ENCODE results near the gene NPC1L1.
A peak's percentile ranks its signal among the peaks of the same experiment; 100 is the strongest.
"Not testable (repeated sequence)": the region's sequence is repeated elsewhere in the genome, so short reads cannot be mapped to it uniquely, and the experiment has no call there.

The NPC1L1 gene

DNA sequence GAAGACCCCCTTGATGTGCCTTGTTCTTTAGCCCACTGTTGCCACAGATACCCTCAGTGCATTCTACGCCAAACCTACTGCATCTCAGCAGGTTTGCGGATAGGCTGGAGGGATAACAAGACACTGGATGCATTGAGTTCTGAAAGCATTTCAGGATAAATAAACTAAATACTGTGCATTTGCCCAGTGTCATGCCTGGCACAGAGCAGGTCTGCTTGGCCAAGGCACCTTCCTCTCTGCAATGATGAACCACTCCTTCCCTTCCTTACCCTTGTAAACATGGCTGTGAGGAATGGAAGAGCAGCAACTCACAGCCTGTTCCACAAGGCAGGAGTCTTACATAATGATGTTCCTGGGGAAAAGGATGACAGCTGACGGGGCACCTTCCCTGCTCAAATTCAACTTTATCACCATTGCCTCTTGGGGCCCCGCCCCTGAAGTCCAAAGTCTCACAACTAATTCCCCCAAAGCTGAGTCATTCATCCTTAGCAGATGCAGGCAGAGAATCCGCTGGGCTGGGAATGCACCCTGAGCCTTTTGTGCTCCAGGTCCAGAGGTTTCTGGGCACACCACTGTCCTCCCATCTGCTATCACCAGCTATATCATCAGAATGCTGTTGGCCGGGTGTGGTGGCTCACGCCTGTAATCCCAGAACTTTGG is 21.0 kb upstream of the NPC1L1 start:
- Histone ChIP-seq H3K36me3 (ENCODE audit: insufficient read depth, low read length) (peaks cover 25% of the 10 kb centered on the region), H3K9ac (ENCODE audit: low read depth, low read length) (no peak overlapping the region), H3K4me1 (ENCODE audit: control insufficient read depth, insufficient read depth, low read length) (peaks cover 10% of the 10 kb centered on the region), H3K27me3 (ENCODE audit: control insufficient read depth, insufficient read depth, low read length) (peaks cover 4% of the 10 kb centered on the region), H3K4me2 (ENCODE audit: low read length) (no peak overlapping the region), H3K9me3 (replicated peaks; ENCODE audit: low read length) (no peaks in the 10 kb centered on the region), H3K4me3 (ENCODE audit: low read length) (no peak overlapping the region)

DNA sequence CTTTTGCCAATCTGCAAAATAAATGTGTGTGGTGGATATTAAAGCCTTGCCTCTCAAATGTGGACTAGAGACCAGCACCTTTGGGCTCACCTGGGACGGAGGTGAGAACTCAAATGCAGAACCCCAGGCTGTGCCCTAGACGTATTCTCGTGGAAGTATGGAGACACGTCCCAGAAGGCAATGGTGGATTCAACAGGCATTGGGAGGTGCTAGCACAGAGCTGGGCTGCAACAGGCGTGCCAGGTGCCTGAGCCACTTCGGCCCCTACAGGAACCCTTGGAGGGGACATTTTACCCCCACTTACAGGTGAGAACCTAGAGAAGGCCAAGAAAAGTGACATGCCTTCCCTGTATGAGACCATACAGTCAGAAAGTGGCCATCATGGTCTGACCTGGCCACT is 20.4 kb upstream of the NPC1L1 start:
- Histone ChIP-seq H3K4me3 (ENCODE audit: low read length) (no peak overlapping the region), H3K9me3 (replicated peaks; ENCODE audit: low read length) (no peaks in the 10 kb centered on the region), H3K36me3 (ENCODE audit: insufficient read depth, low read length) (peaks cover 20% of the 10 kb centered on the region), H3K27me3 (ENCODE audit: control insufficient read depth, insufficient read depth, low read length) (peaks cover 4% of the 10 kb centered on the region), H3K4me2 (ENCODE audit: low read length) (no peak overlapping the region), H3K4me1 (ENCODE audit: control insufficient read depth, insufficient read depth, low read length) (peaks cover 10% of the 10 kb centered on the region), H3K9ac (ENCODE audit: low read depth, low read length) (no peak overlapping the region)

DNA sequence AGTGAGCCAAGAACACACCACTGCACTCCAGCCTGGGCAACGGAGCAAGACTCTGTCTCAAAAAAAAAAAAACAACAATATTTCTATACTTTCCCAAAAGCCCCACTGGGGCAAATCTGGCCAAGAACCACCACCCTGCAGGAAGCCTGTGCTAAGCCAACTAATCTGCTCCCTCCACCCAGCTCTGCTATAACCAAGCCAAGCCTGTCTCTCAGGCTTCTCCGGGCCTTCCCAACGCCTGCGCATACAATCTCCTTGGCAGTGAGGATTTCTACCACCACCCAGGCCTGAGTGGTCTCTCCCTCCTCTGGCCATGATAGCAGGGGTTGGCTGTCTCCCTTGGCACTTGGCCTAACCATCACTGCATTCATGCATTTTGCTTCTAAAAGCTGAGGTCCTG is 18.4 kb upstream of the NPC1L1 start:
- Histone ChIP-seq H3K9ac (ENCODE audit: low read depth, low read length) (no peak overlapping the region), H3K4me3 (ENCODE audit: low read length) (no peak overlapping the region), H3K4me1 (ENCODE audit: control insufficient read depth, insufficient read depth, low read length) (peaks cover 10% of the 10 kb centered on the region), H3K36me3 (ENCODE audit: insufficient read depth, low read length) (peaks cover 5% of the 10 kb centered on the region), H3K9me3 (replicated peaks; ENCODE audit: low read length) (no peaks in the 10 kb centered on the region), H3K4me2 (ENCODE audit: low read length) (no peak overlapping the region), H3K27me3 (ENCODE audit: control insufficient read depth, insufficient read depth, low read length) (peaks cover 4% of the 10 kb centered on the region)

DNA sequence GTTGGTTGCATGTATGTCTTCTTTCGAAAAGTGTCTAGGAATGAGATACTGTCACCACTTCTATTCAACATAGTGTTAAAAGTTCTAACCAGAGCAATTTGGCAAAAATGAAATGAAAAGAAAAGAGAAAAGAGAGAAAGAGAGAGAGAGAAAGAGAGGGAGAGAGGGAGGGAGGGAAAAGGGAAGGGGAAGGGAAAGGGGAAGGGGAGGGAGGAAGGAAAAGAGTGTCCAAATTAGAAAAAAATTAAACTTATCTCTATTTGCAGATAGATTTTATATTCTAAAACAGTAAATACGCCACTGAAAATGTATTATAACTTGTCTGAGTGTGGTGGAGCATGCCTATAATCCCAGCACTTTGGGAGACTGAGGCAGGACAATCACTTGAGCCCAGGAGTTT is 16.4 kb upstream of the NPC1L1 start:
- Histone ChIP-seq H3K4me2 (ENCODE audit: low read length) (no peak overlapping the region), H3K9me3 (replicated peaks; ENCODE audit: low read length) (no peaks in the 10 kb centered on the region), H3K4me3 (ENCODE audit: low read length) (no peak overlapping the region), H3K4me1 (ENCODE audit: control insufficient read depth, insufficient read depth, low read length) (peaks cover 6% of the 10 kb centered on the region), H3K27me3 (ENCODE audit: control insufficient read depth, insufficient read depth, low read length) (peaks cover 4% of the 10 kb centered on the region), H3K36me3 (ENCODE audit: insufficient read depth, low read length) (no peaks in the 10 kb centered on the region), H3K9ac (ENCODE audit: low read depth, low read length) (no peak overlapping the region)

DNA sequence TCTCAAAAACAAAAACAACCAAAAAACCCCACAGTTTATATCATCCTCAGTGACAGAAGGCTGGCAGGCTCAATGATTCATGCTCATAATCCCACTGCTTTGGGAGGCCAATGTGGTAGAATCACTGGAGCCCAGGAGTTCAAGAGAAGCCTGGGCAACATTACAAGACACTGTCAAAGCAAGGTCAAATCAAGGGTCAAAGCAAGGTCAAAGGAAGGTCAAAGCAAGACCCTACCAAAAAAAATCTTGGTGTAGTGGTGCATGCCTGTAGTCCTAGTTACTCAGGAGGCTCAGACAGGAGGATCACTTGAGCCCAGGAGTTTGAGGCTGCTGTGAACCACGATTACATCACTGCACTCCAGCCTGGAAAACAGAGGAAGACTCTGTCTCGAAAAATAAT is 14.2 kb upstream of the NPC1L1 start:
- Histone ChIP-seq H3K4me1 (ENCODE audit: control insufficient read depth, insufficient read depth, low read length) (no peaks in the 10 kb centered on the region), H3K27me3 (ENCODE audit: control insufficient read depth, insufficient read depth, low read length) (peaks cover 4% of the 10 kb centered on the region), H3K9me3 (replicated peaks; ENCODE audit: low read length) (no peaks in the 10 kb centered on the region), H3K9ac (ENCODE audit: low read depth, low read length) (no peak overlapping the region), H3K4me2 (ENCODE audit: low read length) (no peak overlapping the region), H3K36me3 (ENCODE audit: insufficient read depth, low read length) (no peaks in the 10 kb centered on the region), H3K4me3 (ENCODE audit: low read length) (no peak overlapping the region)

DNA sequence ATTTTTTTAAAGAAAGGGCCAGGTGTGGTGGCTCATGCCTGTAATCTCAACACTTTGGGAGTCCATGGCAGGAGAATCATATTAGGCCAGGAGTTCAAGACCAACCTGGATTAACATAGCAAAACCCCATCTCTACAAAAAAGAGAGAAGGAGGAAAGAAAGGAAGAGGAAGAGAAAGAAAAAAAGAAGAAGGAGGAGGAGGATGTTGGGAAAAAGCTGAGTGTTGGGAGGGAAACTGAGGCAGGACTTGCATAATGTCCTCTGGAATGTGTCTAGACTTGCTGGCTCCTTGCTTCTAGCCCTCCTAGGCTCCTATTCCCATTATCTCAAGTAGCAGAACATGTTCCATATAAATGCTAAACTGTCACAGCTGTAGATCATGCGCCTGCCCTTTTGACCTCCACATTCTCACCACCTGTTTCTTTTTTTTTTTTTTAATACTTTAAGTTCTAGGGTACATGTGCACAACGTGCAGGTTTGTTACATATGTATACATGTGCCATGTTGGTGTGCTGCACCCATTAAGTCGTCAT is 11.4 kb upstream of the NPC1L1 start:
- not testable (repeated sequence) for H3K9me3 ChIP-seq (replicated peaks; ENCODE audit: low read length); H3K4me2 ChIP-seq (ENCODE audit: low read length); H3K4me1 ChIP-seq (ENCODE audit: control insufficient read depth, insufficient read depth, low read length); H3K4me3 ChIP-seq (ENCODE audit: low read length); H3K9ac ChIP-seq (ENCODE audit: low read depth, low read length); H3K36me3 ChIP-seq (ENCODE audit: insufficient read depth, low read length)
- H3K27me3 ChIP-seq (ENCODE audit: control insufficient read depth, insufficient read depth, low read length), result peaks cover 17% of the 10 kb centered on the region

DNA sequence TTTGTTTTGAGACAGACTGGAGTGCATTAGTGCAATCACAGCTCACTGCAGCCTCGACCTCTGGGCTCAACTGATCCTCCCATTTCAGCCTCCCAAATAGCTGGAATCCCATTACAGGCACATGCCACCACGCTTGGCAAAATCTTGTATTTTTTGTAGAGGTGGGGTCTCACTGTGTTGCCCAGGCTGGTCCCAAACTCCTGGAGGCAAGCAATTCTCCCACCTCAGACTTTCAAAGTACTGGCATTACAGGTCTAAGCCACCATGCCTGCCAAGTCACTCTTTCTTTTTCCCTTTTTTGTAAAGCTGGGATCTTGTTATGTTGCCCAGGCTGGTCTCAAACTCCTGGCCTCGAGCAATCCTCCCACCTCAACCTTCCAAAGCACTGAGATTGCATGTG is 8.3 kb upstream of the NPC1L1 start:
- no peak overlapping the region for H3K4me2 ChIP-seq (ENCODE audit: low read length)
- H3K36me3 ChIP-seq (ENCODE audit: insufficient read depth, low read length), result no peaks in the 10 kb centered on the region
- H3K4me1 ChIP-seq (ENCODE audit: control insufficient read depth, insufficient read depth, low read length), result peaks cover 5% of the 10 kb centered on the region
- no peaks in the 10 kb centered on the region for H3K9me3 ChIP-seq (replicated peaks; ENCODE audit: low read length)
- H3K9ac ChIP-seq (ENCODE audit: low read depth, low read length), result no peak overlapping the region
- H3K4me3 ChIP-seq (ENCODE audit: low read length), result no peak overlapping the region
- H3K27me3 ChIP-seq (ENCODE audit: control insufficient read depth, insufficient read depth, low read length), result peaks cover 17% of the 10 kb centered on the region

DNA sequence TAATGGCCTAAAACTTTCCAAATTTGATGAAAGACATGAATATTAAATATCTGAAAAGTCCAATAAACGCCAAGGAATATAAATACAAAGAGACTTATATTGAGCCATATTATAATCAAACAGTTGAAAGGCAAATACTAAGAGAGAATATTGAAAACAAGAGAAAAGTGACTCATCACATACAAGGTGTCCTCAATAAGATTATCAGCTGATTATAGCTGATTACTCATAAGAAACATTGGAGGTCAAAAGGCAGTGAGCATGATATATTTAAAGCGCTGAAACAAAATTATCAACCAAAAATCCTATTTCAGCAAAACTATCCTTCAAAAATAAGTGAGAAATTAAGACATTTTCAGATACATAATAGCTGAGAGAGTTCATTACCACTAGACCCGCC is 7.8 kb upstream of the NPC1L1 start:
- Histone ChIP-seq H3K9me3 (replicated peaks; ENCODE audit: low read length) (no peaks in the 10 kb centered on the region), H3K4me1 (ENCODE audit: control insufficient read depth, insufficient read depth, low read length) (peaks cover 5% of the 10 kb centered on the region), H3K36me3 (ENCODE audit: insufficient read depth, low read length) (no peaks in the 10 kb centered on the region), H3K9ac (ENCODE audit: low read depth, low read length) (no peak overlapping the region), H3K4me3 (ENCODE audit: low read length) (no peak overlapping the region), H3K4me2 (ENCODE audit: low read length) (no peak overlapping the region), H3K27me3 (ENCODE audit: control insufficient read depth, insufficient read depth, low read length) (peaks cover 17% of the 10 kb centered on the region)

DNA sequence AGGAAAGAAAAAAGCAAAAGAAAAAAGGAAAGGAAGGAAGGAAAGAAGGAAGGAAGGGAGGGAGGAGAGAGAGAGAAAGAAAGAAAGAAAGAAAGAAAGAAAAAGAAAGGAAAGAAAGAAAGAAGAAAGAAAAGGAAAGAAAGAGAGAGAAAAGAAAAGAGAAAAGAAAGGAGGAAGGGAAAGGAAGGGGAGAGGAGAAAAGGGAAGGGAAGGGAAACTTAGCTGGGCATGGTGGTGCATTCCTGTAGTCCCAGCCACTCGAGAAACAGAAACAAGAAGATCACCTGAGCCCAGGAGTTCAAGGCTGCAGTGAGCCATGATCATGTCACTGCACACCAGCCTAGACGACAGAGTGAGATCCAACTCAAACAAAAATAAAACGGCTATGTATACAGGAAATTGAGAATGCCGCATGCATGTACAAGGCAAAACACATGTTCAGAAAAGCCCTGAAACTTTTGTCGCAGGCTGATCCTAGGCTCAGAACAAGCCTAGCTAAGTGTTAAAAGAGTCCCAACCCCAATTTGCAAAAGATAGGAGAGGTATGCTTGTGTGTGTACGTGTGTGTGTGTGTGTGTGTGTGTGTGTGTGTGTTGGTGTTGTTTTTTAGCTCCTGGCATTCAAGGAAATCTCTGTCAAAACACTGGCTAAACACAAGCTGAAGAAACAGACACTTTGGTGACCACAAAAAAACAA is 6.6 kb upstream of the NPC1L1 start:
- H3K4me2 ChIP-seq (ENCODE audit: low read length), result peak overlapping the region; percentile 19
- H3K4me1 ChIP-seq (ENCODE audit: control insufficient read depth, insufficient read depth, low read length), result peaks cover 10% of the 10 kb centered on the region

DNA sequence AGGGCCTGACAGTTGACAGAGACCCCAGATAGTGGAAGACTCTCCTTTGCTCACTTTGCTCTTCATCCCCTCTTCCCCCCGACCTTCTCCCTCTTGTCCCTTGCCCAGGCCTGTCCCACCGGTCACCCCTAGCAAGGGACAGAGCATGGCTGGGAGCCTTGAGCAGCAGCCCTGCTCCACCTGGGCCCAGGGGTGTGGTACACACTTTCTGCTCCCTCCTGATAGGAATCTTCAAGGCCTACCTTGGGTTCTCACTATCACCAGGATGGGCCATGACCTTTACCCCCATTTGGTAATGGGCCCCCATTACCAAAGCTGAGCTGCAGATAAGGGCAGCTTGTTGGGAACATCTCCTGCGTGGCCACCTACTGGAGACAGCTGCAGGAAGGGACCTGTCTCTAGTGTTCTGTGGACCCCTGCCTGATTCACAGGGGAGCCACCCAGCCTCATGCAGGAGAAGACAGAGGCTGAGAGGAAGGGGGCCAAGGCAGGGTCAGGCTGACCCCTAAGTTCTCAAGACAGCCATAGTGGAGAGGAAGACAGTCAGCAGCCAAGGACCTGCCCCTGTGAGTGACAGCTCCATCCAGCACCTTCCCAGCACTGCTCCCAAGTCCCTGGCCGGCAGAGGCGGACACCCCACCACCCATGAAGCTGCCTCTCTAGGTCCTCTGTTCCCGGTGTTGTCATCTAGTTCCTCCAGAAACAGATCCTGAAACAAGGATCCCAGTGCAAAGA is 913 bp upstream of the NPC1L1 start:
- Histone ChIP-seq H3K4me3 (ENCODE audit: low read length) (no peak overlapping the region), H3K4me2 (ENCODE audit: low read length) (no peak overlapping the region), H3K36me3 (ENCODE audit: insufficient read depth, low read length) (no peaks in the 10 kb centered on the region), H3K9me3 (replicated peaks; ENCODE audit: low read length) (no peaks in the 10 kb centered on the region), H3K9ac (ENCODE audit: low read depth, low read length) (no peak overlapping the region), H3K4me1 (ENCODE audit: control insufficient read depth, insufficient read depth, low read length) (peaks cover 5% of the 10 kb centered on the region), H3K27me3 (ENCODE audit: control insufficient read depth, insufficient read depth, low read length) (peaks cover 9% of the 10 kb centered on the region)

More for the DNA sequence above, 6.6 kb upstream of the NPC1L1 start:
- H3K36me3 ChIP-seq (ENCODE audit: insufficient read depth, low read length), result no peaks in the 10 kb centered on the region
- H3K9ac ChIP-seq (ENCODE audit: low read depth, low read length), result no peak overlapping the region
- no peaks in the 10 kb centered on the region for H3K9me3 ChIP-seq (replicated peaks; ENCODE audit: low read length)
- H3K4me3 ChIP-seq (ENCODE audit: low read length), result no peak overlapping the region
- peaks cover 17% of the 10 kb centered on the region for H3K27me3 ChIP-seq (ENCODE audit: control insufficient read depth, insufficient read depth, low read length)

DNA sequence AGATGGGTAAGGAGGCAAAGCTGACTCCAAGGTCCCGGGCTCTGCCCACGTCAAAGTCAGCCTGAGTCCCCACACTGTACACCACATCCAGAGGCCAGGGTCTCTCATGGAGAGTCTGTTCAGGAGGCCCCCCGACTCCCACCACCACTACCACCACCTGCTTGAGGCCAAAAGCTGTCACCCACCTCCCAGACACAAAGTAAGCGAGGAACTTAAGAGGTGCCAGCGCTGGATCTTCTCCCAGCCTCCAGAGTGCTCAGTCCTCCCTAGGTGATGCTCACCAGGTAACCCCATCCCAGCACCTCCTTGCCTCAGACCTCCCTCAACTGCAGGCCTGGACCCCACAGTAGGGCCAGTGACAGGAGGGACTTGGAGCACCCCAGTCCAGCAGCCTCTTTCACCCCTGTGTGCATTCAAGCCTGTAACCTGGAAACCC is 520 bp downstream of the NPC1L1 start:
- Histone ChIP-seq H3K4me3 (ENCODE audit: low read length) (no peak overlapping the region), H3K9ac (ENCODE audit: low read depth, low read length) (no peak overlapping the region), H3K27me3 (ENCODE audit: control insufficient read depth, insufficient read depth, low read length) (peaks cover 11% of the 10 kb centered on the region), H3K36me3 (ENCODE audit: insufficient read depth, low read length) (no peaks in the 10 kb centered on the region), H3K4me1 (ENCODE audit: control insufficient read depth, insufficient read depth, low read length) (peaks cover 5% of the 10 kb centered on the region), H3K9me3 (replicated peaks; ENCODE audit: low read length) (no peaks in the 10 kb centered on the region), H3K4me2 (ENCODE audit: low read length) (no peak overlapping the region)
